OCI-LY3 (cell line): ENCODE measurements around the gene CCDC63.

Experiments used
- H2AFZ ChIP-seq: fragments of 200-600, 300-600 bp; shearing (Covaris generic); 2 replicates; pipeline ENCODE4 v1.6.0; 2014; ENCODE audit warnings: antibody characterized with exemption, low read depth, low read length
- H3K27ac ChIP-seq: fragments of 200-600, 300-600 bp; sonication (generic); 2 replicates; pipeline ENCODE4 v1.5.1; 2014; ENCODE audit warnings: mild to moderate bottlenecking, low read length, moderate library complexity, mixed read lengths
- H3K27me3 ChIP-seq: fragments of 200-600, 300-600 bp; sonication (generic); 2 replicates; pipeline ENCODE4 v1.6.1; 2014; ENCODE audit warnings: low read depth, low read length, mixed read lengths
- H3K36me3 ChIP-seq: fragments of 200-600, 300-600 bp; sonication (generic); replicated peaks from 2 replicates; pipeline ENCODE3; 2014; ENCODE audit warnings: low read depth, low read length, mixed read lengths
- H3K4me1 ChIP-seq: fragments of 300-600, 200-600 bp; sonication (generic); 2 replicates; pipeline ENCODE4 v1.6.1; 2014; ENCODE audit warnings: low read length, mixed read lengths
- H3K4me2 ChIP-seq: fragments of 200-600, 300-600 bp; sonication (generic); 2 replicates; pipeline ENCODE4 v1.6.1; 2014; ENCODE audit warnings: low read length, mixed read lengths
- H3K4me3 ChIP-seq: fragments of 300-600, 200-600 bp; sonication (generic); 2 replicates; pipeline ENCODE4 v1.5.1; 2014; ENCODE audit warnings: antibody characterized with exemption, mild to moderate bottlenecking, low read length, moderate library complexity
- H3K79me2 ChIP-seq: fragments of 300-600, 200-600 bp; shearing (Covaris generic); 2 replicates; pipeline ENCODE4 v1.6.1; 2014; ENCODE audit warnings: mild to moderate bottlenecking, low read length, mixed read lengths
- H3K9ac ChIP-seq: fragments of 300-600, 200-600 bp; shearing (Covaris generic); 2 replicates; pipeline ENCODE4 v1.6.0; 2014; ENCODE audit warnings: mild to moderate bottlenecking, low read length, moderate library complexity
- H3K9me3 ChIP-seq: fragments of 200-600, 300-600 bp; shearing (Covaris generic); 2 replicates; pipeline ENCODE4 v1.6.1; 2014; ENCODE audit warnings: low read length, mixed read lengths; ENCODE audit not compliant: insufficient read depth
- H4K20me1 ChIP-seq: fragments of 200-600, 300-600 bp; sonication (generic); 2 replicates; pipeline ENCODE4 v1.6.1; 2016; ENCODE audit warnings: low read length, mixed read lengths; ENCODE audit not compliant: insufficient read depth
- CTCF ChIP-seq: fragments of 200-600, 300-600 bp; sonication (generic); IDR thresholded peaks from 2 replicates; pipeline ENCODE4 v1.5.1; 2014; ENCODE audit warnings: antibody characterized with exemption, low read length, low read depth
- EZH2phosphoT487 ChIP-seq: fragments of 200-600 bp; shearing (Covaris generic); IDR thresholded peaks from 2 replicates; pipeline ENCODE4 v1.6.1; 2018; ENCODE audit warnings: antibody characterized with exemption, mixed run types, low read depth

The CCDC63 gene

GRCh38 chr12:110874351-110874750, 27.6 kb downstream of the CCDC63 start:
- Histone ChIP-seq H2AFZ (no peak overlapping the region), H3K79me2 (no peaks in the 10 kb centered on the region), H3K4me2 (no peak overlapping the region), H3K4me3 (no peak overlapping the region), H3K27ac (no peak overlapping the region), H3K36me3 (no peaks in the 10 kb centered on the region), H4K20me1 (no peaks in the 10 kb centered on the region), H3K27me3 (peaks cover 11% of the 10 kb centered on the region), H3K9ac (no peak overlapping the region), H3K4me1 (no peaks in the 10 kb centered on the region), H3K9me3 (no peaks in the 10 kb centered on the region)
- no peak for TF ChIP-seq EZH2phosphoT487
- TF ChIP-seq CTCF, result no peak

DNA sequence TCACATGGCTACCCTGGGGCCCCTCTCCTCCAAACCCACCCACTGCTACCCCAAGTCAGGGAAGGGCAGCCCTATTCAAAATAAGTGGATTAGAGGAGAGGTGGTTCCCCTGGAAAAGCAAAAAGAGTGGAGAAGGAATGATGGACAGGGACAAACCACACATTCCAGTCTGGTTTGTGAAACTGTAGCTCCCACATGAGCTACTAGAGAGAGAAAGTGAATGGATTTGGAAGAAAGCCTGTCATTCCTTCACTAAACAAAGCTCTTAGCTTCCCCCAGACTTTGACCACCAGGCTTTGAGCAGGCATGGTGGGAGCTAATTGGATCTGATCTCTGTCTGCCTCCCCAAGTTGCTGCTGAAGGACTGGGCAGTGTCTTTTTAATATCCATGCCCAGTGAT, 28.0 kb downstream of the CCDC63 start:
- H3K9ac ChIP-seq, result no peak overlapping the region
- H3K4me3 ChIP-seq, result no peak overlapping the region
- no peak overlapping the region for H3K27ac ChIP-seq
- no peaks in the 10 kb centered on the region for H4K20me1 ChIP-seq
- H3K4me1 ChIP-seq, result no peaks in the 10 kb centered on the region
- no peaks in the 10 kb centered on the region for H3K9me3 ChIP-seq
- no peak overlapping the region for H2AFZ ChIP-seq
- H3K36me3 ChIP-seq, result no peaks in the 10 kb centered on the region
- peaks cover 14% of the 10 kb centered on the region for H3K27me3 ChIP-seq
- H3K4me2 ChIP-seq, result no peak overlapping the region
- TF ChIP-seq EZH2phosphoT487 (no peak), CTCF (no peak)
- H3K79me2 ChIP-seq, result no peaks in the 10 kb centered on the region

DNA sequence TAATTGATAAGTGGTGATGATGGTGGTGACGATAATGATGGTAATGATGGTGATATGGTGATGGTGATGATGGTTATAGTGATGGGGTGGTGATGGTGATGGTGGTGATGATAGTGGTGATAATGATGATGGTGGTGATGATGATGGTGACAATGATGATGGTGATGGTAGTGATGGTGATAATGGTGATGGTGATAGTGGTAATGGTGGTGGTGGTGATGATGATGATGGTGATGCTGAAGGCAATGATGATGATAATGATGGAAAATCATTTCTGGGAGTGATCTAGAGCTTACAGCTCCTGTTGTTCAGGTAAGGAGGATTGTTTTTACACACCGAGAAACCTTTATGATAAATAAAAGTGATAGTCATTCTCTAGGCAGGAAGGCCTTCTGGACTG, 33.9 kb downstream of the CCDC63 start:
- no peaks in the 10 kb centered on the region for H3K79me2 ChIP-seq
- no peak overlapping the region for H3K9ac ChIP-seq
- no peak overlapping the region for H2AFZ ChIP-seq
- H3K4me3 ChIP-seq, result no peak overlapping the region
- no peaks in the 10 kb centered on the region for H4K20me1 ChIP-seq
- peaks cover 8% of the 10 kb centered on the region for H3K27me3 ChIP-seq
- no peaks in the 10 kb centered on the region for H3K4me1 ChIP-seq
- H3K36me3 ChIP-seq, result no peaks in the 10 kb centered on the region
- H3K4me2 ChIP-seq, result no peak overlapping the region
- H3K27ac ChIP-seq, result no peak overlapping the region
- TF ChIP-seq CTCF, result no peak
- TF ChIP-seq EZH2phosphoT487, result no peak
- no peaks in the 10 kb centered on the region for H3K9me3 ChIP-seq

- H3K79me2 ChIP-seq, result no peaks in the 10 kb centered on the region
- H3K9me3 ChIP-seq, result no peaks in the 10 kb centered on the region
- no peaks in the 10 kb centered on the region for H3K4me1 ChIP-seq
- no peaks in the 10 kb centered on the region for H3K36me3 ChIP-seq
- H4K20me1 ChIP-seq, result no peaks in the 10 kb centered on the region
- no peak overlapping the region for H3K4me2 ChIP-seq
- H3K27ac ChIP-seq, result no peak overlapping the region
- peaks cover 8% of the 10 kb centered on the region for H3K27me3 ChIP-seq
- no peak overlapping the region for H3K9ac ChIP-seq
- H2AFZ ChIP-seq, result no peak overlapping the region
- no peak overlapping the region for H3K4me3 ChIP-seq
- TF ChIP-seq EZH2phosphoT487, result no peak
- no peak for TF ChIP-seq CTCF
Observed at GRCh38 chr12:110883251-110883650, 36.5 kb downstream of the CCDC63 start.
